Panc1 (cell line): ENCODE measurements around the gene MAST1.

Experiments
- POLR2AphosphoS5 ChIP-seq: IDR thresholded peaks from 2 replicates; pipeline ENCODE4 v1.6.1; 2012; ENCODE audit warnings: mild to moderate bottlenecking, low read depth, low read length, moderate library complexity
- SIN3A ChIP-seq: IDR thresholded peaks from 2 replicates; pipeline ENCODE4 v1.6.1; 2012; ENCODE audit warnings: low read depth, mild to moderate bottlenecking, low read length, moderate library complexity, borderline replicate concordance; ENCODE audit not compliant: insufficient read depth
- TCF7L2 ChIP-seq: IDR thresholded peaks from 2 replicates; pipeline ENCODE4 v1.6.1; 2011; ENCODE audit warnings: mild to moderate bottlenecking, low read depth, low read length, inconsistent platforms
- TF ChIP-seq, protein P1 (sequence below), 2 experiments: IDR thresholded peaks; 2 replicates each; pipeline ENCODE4 v1.6.1; 2011 to 2012; ENCODE audit warnings: low read depth in 2 of 2, control low read depth in 1 of 2, low read length in 1 of 2, mild to moderate bottlenecking in 1 of 2, moderate library complexity in 1 of 2; ENCODE audit not compliant: insufficient read depth in 1 of 2
- TF ChIP-seq, protein P2 (sequence below): fragments of 450-650 bp; IDR thresholded peaks from 2 replicates; pipeline ENCODE4 v1.5.1; 2017; ENCODE audit warnings: mild to moderate bottlenecking

DNA sequence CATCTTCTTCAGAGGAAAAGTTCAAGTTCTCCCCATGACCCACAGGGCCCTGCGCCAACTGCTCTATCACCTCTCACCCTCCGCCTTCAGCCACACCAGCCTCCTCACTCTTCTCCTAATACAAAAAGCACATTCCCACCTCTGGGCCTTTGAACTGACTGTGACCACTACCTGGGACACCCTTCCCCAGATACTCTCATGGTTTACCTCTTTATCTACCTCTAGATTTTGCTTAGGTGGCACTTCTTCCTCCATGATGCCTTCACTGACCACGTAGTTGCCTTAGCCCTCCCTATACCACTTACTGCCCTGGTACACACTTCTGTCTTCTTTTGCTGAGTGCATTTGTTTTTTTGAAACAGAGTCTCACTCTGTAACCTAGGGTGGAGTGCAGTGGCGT is 84.6 kb downstream of the MAST1 start:
- TF ChIP-seq, protein P1, sequence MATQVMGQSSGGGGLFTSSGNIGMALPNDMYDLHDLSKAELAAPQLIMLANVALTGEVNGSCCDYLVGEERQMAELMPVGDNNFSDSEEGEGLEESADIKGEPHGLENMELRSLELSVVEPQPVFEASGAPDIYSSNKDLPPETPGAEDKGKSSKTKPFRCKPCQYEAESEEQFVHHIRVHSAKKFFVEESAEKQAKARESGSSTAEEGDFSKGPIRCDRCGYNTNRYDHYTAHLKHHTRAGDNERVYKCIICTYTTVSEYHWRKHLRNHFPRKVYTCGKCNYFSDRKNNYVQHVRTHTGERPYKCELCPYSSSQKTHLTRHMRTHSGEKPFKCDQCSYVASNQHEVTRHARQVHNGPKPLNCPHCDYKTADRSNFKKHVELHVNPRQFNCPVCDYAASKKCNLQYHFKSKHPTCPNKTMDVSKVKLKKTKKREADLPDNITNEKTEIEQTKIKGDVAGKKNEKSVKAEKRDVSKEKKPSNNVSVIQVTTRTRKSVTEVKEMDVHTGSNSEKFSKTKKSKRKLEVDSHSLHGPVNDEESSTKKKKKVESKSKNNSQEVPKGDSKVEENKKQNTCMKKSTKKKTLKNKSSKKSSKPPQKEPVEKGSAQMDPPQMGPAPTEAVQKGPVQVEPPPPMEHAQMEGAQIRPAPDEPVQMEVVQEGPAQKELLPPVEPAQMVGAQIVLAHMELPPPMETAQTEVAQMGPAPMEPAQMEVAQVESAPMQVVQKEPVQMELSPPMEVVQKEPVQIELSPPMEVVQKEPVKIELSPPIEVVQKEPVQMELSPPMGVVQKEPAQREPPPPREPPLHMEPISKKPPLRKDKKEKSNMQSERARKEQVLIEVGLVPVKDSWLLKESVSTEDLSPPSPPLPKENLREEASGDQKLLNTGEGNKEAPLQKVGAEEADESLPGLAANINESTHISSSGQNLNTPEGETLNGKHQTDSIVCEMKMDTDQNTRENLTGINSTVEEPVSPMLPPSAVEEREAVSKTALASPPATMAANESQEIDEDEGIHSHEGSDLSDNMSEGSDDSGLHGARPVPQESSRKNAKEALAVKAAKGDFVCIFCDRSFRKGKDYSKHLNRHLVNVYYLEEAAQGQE (IDR thresholded peaks at IDR 0.05; ENCODE audit: insufficient read depth in 1 of 2, low read depth in 2 of 2, low read length in 1 of 2): no peak
- TF ChIP-seq POLR2AphosphoS5 (no peak), TCF7L2 (no peak), SIN3A (no peak)
- TF ChIP-seq, protein P2, sequence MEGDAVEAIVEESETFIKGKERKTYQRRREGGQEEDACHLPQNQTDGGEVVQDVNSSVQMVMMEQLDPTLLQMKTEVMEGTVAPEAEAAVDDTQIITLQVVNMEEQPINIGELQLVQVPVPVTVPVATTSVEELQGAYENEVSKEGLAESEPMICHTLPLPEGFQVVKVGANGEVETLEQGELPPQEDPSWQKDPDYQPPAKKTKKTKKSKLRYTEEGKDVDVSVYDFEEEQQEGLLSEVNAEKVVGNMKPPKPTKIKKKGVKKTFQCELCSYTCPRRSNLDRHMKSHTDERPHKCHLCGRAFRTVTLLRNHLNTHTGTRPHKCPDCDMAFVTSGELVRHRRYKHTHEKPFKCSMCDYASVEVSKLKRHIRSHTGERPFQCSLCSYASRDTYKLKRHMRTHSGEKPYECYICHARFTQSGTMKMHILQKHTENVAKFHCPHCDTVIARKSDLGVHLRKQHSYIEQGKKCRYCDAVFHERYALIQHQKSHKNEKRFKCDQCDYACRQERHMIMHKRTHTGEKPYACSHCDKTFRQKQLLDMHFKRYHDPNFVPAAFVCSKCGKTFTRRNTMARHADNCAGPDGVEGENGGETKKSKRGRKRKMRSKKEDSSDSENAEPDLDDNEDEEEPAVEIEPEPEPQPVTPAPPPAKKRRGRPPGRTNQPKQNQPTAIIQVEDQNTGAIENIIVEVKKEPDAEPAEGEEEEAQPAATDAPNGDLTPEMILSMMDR: no peak
